IPS-20b (cell line): ENCODE measurements around the gene TENM4.

Experiments used
- H3K27ac ChIP-seq: one replicate; pipeline ENCODE4 v1.5.1; 2013; ENCODE audit warnings: low read length
- H3K27me3 ChIP-seq: 2 replicates; pipeline ENCODE4 v1.6.1; 2013; ENCODE audit warnings: mild to moderate bottlenecking, low read length, inconsistent platforms; ENCODE audit not compliant: insufficient read depth
- H3K36me3 ChIP-seq: 2 replicates; pipeline ENCODE4 v1.6.1; 2013; ENCODE audit warnings: low read depth, mild to moderate bottlenecking, inconsistent platforms, low read length, moderate library complexity; ENCODE audit not compliant: insufficient read depth
- H3K4me1 ChIP-seq: 2 replicates; pipeline ENCODE4 v1.6.1; 2013; ENCODE audit warnings: mild to moderate bottlenecking, control low read depth, inconsistent platforms, low read length, moderate library complexity; ENCODE audit not compliant: insufficient read depth
- H3K4me3 ChIP-seq: 2 replicates; pipeline ENCODE4 v1.5.1; 2013; ENCODE audit warnings: mild to moderate bottlenecking, low read length, inconsistent platforms
- H3K9ac ChIP-seq: 2 replicates; pipeline ENCODE4 v1.6.1; 2013; ENCODE audit warnings: low read depth, mild to moderate bottlenecking, inconsistent platforms, low read length, moderate library complexity
- H3K9me3 ChIP-seq: 2 replicates; pipeline ENCODE4 v1.6.1; 2013; ENCODE audit warnings: mild to moderate bottlenecking, low read depth, low read length, inconsistent platforms; ENCODE audit not compliant: insufficient read depth

The TENM4 gene

DNA sequence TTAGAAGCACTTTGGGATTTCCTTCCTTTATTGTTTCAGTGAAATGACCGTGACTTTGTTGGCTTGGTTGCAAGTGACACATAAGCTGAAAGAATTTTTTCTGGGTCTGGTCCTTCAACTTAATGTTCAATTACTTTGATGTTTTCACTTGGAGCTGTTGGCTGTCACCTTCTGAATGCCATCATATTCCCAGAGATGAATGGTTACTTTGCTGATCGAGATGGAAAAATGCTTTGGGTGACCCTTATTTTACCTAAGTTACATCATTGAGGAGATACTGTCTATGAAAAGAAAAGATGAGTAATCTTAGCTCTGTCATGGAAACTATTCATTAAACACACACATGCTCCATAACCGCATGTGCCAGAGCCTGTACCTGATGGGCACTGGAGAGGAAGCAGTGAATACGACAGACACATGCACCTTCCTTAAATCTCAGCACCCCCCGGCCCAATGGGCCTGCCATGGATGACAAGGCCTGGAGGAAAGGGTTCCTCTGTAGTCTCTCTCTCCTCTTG lies 76.9 kb downstream of the TENM4 start:
- Histone ChIP-seq H3K4me3 (no peak overlapping the region), H3K9me3 (no peaks in the 10 kb centered on the region), H3K4me1 (peaks cover 3% of the 10 kb centered on the region; the same call in 1 of the 2 replicates), H3K27me3 (no peaks in the 10 kb centered on the region), H3K9ac (no peak overlapping the region), H3K36me3 (no peaks in the 10 kb centered on the region), H3K27ac (no peak overlapping the region)

DNA sequence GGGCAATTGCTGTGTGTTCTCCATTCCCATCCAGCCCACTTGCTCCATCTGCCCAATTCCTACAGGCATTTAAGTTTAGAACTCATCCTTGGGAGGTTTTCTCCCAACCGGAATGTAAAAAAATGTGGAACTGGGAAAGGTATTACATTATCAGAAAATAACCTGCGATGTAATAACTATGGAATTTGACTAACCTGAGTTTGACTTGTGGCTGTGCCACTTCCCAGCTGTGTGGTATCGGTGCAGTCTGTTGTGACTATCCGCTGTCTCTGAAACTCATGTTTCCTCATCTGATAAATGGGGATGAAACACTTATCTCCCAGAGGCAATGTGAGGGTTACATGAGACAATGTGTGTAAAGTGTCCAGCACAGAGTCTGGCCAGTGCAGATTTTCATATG lies 77.6 kb downstream of the TENM4 start:
- Histone ChIP-seq H3K4me3 (no peak overlapping the region), H3K4me1 (peaks cover 3% of the 10 kb centered on the region; the same call in 1 of the 2 replicates), H3K9me3 (no peaks in the 10 kb centered on the region)

DNA sequence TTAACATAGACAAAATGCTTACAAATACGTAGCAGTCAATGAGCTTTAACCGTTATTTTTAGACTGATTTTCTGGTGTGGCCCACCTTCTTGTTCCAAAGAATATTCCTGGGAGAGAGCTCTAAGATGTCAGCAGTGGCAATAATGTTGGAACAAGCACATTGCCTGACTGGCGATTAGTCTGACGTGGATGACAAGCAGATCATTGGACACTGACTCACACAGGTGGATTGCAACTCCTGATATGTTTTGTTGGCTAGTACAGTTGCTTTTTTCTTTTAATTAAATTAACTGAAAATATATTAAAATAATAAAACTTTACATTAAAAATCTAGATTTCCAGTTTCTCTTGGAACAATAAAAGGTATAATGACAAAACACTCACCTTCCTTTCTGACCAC lies 78.0 kb downstream of the TENM4 start:
- Histone ChIP-seq H3K9me3 (no peaks in the 10 kb centered on the region), H3K27ac (no peak overlapping the region), H3K9ac (no peak overlapping the region), H3K36me3 (no peaks in the 10 kb centered on the region), H3K4me1 (peaks cover 3% of the 10 kb centered on the region; the same call in 1 of the 2 replicates), H3K27me3 (no peaks in the 10 kb centered on the region), H3K4me3 (no peak overlapping the region)

More for the DNA sequence above, 77.6 kb downstream of the TENM4 start:
- Histone ChIP-seq H3K36me3 (no peaks in the 10 kb centered on the region), H3K27me3 (no peaks in the 10 kb centered on the region), H3K27ac (no peak overlapping the region), H3K9ac (no peak overlapping the region)

DNA sequence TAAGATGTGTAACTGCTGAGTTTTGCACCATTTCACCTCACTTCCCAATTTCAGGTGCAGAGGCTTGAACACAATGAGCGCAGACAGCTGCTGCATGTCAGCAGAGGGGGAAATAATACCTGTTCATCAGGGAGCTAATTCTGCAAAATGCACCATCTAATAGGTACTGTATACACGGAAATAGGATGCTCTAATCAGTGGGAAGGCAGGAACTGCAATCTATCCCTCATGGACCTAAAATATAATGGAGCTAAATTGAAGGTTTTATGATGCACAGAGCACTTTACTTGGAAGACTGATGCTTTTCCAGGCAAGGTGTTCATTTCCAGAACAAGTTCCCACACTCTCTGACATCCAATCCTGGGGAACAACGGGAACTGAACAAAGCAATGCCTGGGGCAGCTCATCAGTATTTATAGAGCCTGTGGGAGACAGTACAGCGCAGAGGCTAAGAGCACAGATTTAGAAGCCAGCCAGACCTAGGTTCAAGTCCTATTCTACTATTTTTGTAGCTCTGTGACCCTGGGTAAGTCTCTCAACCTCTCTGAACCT lies 78.5 kb downstream of the TENM4 start:
- Histone ChIP-seq H3K4me1 (no peaks in the 10 kb centered on the region), H3K27me3 (no peaks in the 10 kb centered on the region), H3K9me3 (no peaks in the 10 kb centered on the region), H3K9ac (no peak overlapping the region), H3K36me3 (no peaks in the 10 kb centered on the region), H3K27ac (no peak overlapping the region), H3K4me3 (no peak overlapping the region)

DNA sequence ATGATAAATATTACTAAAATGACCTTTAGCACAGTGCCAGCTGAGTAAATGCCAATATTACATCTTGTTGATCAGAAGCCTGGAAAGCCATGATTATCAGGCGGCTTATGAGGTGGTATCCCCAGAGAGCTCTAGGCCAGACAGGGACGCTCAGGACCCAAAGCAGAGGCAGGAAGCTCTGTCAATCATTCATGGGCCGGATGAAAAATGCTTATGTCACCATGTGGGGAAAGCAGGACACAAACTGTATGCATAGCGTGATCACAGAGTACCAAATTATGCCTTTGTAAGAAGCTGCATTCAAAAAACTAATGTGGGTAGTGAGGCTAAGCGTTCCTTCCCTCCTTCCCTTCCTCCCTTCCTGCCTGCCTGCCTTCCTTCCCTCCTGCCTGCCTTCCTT lies 82.6 kb downstream of the TENM4 start:
- no peaks in the 10 kb centered on the region for H3K9me3 ChIP-seq
- H3K27ac ChIP-seq = no peak overlapping the region
- H3K4me3 ChIP-seq = no peak overlapping the region
- no peaks in the 10 kb centered on the region for H3K4me1 ChIP-seq
- no peaks in the 10 kb centered on the region for H3K27me3 ChIP-seq
- no peaks in the 10 kb centered on the region for H3K36me3 ChIP-seq
- H3K9ac ChIP-seq = no peak overlapping the region

DNA sequence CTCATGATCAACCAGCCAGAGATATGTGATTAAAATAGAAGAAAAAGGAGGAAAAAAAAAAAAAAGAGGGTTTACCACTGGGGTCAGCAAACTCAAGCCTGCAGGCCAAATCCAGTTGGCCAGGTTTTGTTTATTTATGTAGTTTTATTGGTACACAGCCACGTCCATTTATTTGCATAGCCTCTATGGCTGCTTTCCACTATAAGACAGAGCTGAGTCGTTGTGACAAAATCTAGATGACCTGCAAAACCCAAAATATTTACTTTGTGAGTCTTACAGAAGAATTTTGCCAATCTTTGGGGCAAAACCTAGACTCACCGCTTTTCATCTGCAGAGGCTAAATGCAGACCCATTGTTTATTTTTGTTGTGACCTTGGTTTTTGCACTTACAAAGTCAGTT lies 87.1 kb downstream of the TENM4 start:
- no peaks in the 10 kb centered on the region for H3K9me3 ChIP-seq
- H3K9ac ChIP-seq = no peak overlapping the region
- H3K27ac ChIP-seq = no peak overlapping the region
- no peaks in the 10 kb centered on the region for H3K36me3 ChIP-seq
- H3K27me3 ChIP-seq = no peaks in the 10 kb centered on the region
- no peak overlapping the region for H3K4me3 ChIP-seq
- H3K4me1 ChIP-seq = no peaks in the 10 kb centered on the region

DNA sequence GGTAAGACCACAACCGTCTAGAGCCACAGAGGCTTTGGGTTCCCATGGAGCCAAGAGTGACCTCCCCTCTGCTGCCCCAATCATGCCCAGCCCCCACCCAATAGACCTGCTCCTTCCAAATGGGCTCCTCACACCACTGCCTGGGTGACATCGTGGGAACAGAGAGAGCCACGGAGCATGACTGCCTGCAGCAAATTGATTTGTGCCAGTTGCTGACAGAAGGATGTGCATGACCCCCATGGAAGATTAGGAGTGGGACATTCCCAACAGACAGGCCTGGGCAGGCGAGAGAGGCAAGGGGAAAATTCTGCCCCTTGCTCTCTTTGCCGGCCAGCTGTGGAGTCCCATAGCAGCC lies 88.5 kb downstream of the TENM4 start:
- H3K9ac ChIP-seq = no peak overlapping the region
- no peaks in the 10 kb centered on the region for H3K36me3 ChIP-seq
- H3K27me3 ChIP-seq = no peaks in the 10 kb centered on the region
- no peak overlapping the region for H3K27ac ChIP-seq
- no peak overlapping the region for H3K4me3 ChIP-seq
- no peaks in the 10 kb centered on the region for H3K4me1 ChIP-seq
- H3K9me3 ChIP-seq = no peaks in the 10 kb centered on the region

DNA sequence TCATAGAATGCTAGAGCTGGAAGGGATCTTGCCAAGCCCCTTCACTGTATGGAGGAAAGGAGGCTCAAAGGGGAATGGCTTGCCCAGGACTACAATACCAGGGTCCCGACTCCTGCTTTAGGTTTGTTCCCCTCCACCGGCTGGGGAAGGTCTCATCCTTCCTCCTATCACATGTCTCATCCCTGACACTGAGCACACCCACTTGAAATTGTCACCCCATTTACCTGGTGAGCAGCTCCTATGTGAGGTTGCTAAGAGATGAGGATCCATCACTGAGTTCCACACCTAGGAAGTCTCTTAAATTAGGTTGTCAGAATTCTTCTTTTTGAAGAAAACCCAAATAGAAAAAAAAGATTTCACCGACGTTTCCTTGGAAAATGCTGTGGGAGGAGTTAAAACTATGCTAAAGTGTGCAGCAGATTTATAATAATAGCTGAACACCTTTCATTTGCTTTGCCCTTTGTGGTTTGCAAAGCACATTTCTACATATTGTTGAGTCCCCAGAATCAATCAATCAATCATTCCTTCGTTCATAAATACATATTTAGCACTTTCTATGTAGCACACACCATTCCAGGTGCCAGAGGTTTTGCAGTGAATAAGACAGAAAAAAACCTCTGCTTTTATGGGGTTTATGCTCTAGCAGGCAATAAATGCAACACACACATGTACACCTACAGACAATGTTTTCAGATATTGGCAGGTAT lies 91.7 kb downstream of the TENM4 start:
- Histone ChIP-seq H3K4me1 (peaks cover 8% of the 10 kb centered on the region; the same call in 1 of the 2 replicates), H3K27ac (no peak overlapping the region), H3K36me3 (no peaks in the 10 kb centered on the region), H3K9me3 (no peaks in the 10 kb centered on the region), H3K4me3 (no peak overlapping the region), H3K27me3 (no peaks in the 10 kb centered on the region), H3K9ac (no peak overlapping the region)

DNA sequence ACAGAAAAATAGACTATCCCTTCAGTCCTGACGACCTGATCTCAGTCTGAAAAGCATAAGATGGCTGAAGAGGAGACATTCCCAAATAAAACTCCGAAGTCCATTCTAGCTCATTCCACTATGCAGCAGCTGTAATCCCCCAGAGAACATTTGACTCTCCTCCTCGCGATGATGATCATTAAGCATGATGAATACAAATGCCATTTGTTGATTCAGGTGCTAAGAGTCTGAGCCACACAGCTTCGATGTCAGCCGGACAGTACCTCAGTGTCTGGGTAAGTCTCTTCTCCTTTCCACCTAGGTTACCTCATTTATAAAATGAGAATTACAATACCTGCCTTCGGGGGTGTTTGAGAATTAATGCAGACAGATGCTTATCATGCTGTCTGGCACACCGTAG lies 94.8 kb downstream of the TENM4 start:
- H3K27me3 ChIP-seq = no peaks in the 10 kb centered on the region
- H3K4me3 ChIP-seq = no peak overlapping the region
- H3K4me1 ChIP-seq = peaks cover 8% of the 10 kb centered on the region; the same call in 1 of the 2 replicates
- no peaks in the 10 kb centered on the region for H3K36me3 ChIP-seq
- H3K9ac ChIP-seq = no peak overlapping the region
- H3K9me3 ChIP-seq = no peaks in the 10 kb centered on the region
- H3K27ac ChIP-seq = no peak overlapping the region

DNA sequence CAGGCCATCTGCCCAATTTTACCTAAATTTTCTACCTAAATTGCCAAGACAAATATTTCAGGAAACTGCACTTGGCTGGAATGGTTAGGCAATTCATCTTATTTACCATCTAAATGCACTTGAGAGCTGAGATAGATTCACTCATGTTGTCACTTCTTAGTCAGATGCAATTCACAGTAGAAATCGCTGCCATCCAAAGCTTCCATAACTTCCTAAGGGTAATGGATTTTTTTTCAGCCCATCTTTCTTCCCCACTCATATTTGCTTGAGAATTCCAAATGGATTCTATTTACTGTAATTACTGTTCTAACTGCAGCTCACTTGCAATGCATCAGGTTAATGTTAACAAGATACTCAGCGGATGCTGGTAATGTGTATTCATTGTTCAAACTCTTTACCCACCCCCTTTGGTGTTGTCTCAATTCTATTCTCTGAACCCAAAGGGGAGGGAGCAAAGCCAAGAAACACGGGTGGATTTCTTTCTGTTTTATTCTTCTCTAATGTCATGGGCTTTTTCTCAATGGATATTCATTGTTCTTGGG lies 96.0 kb downstream of the TENM4 start:
- Histone ChIP-seq H3K36me3 (no peaks in the 10 kb centered on the region), H3K9ac (no peak overlapping the region), H3K4me3 (no peak overlapping the region), H3K27ac (no peak overlapping the region), H3K9me3 (no peaks in the 10 kb centered on the region), H3K27me3 (no peaks in the 10 kb centered on the region), H3K4me1 (peaks cover 8% of the 10 kb centered on the region; the same call in 1 of the 2 replicates)

DNA sequence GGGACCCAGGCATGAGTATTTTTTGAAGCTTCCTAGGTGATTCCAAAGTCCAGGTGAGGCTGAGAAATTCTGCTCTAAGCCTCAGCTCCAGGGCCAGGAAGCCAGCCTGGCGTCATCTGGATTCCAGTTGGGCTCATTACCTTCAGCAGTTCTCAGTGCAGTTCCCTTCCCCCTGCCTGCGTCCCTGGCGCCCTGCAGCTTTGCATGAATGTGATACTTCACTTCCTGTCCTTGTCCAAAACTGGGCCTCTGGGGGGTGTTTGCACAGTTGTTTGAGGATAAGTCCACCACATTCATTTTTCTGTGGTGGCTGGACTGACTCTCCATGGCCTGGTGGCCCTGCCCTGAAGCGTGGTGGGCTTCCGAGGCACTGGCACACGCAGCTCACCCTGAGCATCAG lies 98.1 kb downstream of the TENM4 start:
- H3K4me1 ChIP-seq = peaks cover 8% of the 10 kb centered on the region; the same call in 1 of the 2 replicates
- no peak overlapping the region for H3K9ac ChIP-seq
- H3K27ac ChIP-seq = no peak overlapping the region
- no peak overlapping the region for H3K4me3 ChIP-seq
- no peaks in the 10 kb centered on the region for H3K36me3 ChIP-seq
- H3K9me3 ChIP-seq = no peaks in the 10 kb centered on the region
- no peaks in the 10 kb centered on the region for H3K27me3 ChIP-seq

DNA sequence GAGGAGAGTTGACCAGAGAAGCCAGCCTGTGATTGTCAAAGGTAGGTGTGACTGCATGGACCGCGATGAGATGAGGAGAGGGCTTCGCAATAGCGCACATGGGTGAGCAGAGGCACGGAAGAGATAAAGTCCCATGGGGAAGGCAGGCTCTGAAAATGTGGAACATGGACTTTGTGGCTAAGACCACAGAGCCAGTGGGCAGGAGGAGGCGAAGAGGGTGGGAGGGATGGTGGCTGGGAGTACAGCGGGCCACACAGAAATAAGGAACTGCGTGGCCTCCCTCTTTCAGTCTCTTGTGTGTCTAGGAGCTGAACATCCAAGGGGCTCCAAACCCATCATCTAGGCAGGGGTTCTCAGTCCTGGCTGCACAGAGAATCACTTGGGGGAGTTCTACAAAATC lies 98.6 kb downstream of the TENM4 start:
- no peaks in the 10 kb centered on the region for H3K9me3 ChIP-seq
- H3K4me3 ChIP-seq = no peak overlapping the region
- H3K36me3 ChIP-seq = no peaks in the 10 kb centered on the region
- H3K9ac ChIP-seq = no peak overlapping the region
- no peaks in the 10 kb centered on the region for H3K27me3 ChIP-seq
- peaks cover 8% of the 10 kb centered on the region; the same call in 1 of the 2 replicates for H3K4me1 ChIP-seq
- H3K27ac ChIP-seq = no peak overlapping the region
